Smooth muscle cell (in vitro differentiated cells): ENCODE data around the gene TRNT1. TPM values are rescaled to one million over a fixed set of nuclear protein-coding genes. Genes with fewer than 3 reads are reported as not detected.
A peak's percentile ranks its signal among the peaks of the same experiment; 100 is the strongest.

Source experiments
- DNase-seq: peaks from one replicate; lab custom pipeline; 2025; ENCODE audit not compliant: unreplicated experiment; lab: John Stamatoyannopoulos, UW
- H2AFZ ChIP-seq: fragments of 200-600 bp; sonication (generic); 2 replicates; pipeline ENCODE4 v1.6.0; 2016; ENCODE audit warnings: antibody characterized with exemption, low read depth, mild to moderate bottlenecking
- H3F3A ChIP-seq: fragments of 200-600 bp; sonication (generic); 2 replicates; pipeline ENCODE4 v1.6.0; 2017; ENCODE audit warnings: antibody characterized with exemption, low read depth
- H3K27ac ChIP-seq: fragments of 200-600 bp; sonication (generic); 2 replicates; pipeline ENCODE4 v1.5.1; 2016; ENCODE audit warnings: low read depth, mild to moderate bottlenecking
- H3K27me3 ChIP-seq: fragments of 200-600 bp; sonication (generic); 2 replicates; pipeline ENCODE4 v1.6.1; 2016; ENCODE audit warnings: low read depth, mild to moderate bottlenecking
- H3K36me3 ChIP-seq: fragments of 200-600 bp; sonication (generic); 2 replicates; pipeline ENCODE4 v1.5.1; 2016; ENCODE audit warnings: low read depth
- H3K4me1 ChIP-seq: fragments of 200-600 bp; sonication (generic); 2 replicates; pipeline ENCODE4 v1.5.1; 2016; ENCODE audit warnings: low read depth
- H3K4me2 ChIP-seq: fragments of 200-600 bp; sonication (generic); 2 replicates; pipeline ENCODE4 v1.6.0; 2016; ENCODE audit warnings: mild to moderate bottlenecking
- H3K4me3 ChIP-seq: fragments of 200-600 bp; sonication (generic); 2 replicates; pipeline ENCODE4 v1.5.1; 2016; ENCODE audit warnings: mild to moderate bottlenecking
- H3K79me2 ChIP-seq: fragments of 200-600 bp; sonication (generic); 2 replicates; pipeline ENCODE4 v1.6.0; 2016; ENCODE audit warnings: low read depth, mild to moderate bottlenecking
- H3K9ac ChIP-seq: fragments of 200-600 bp; sonication (generic); 2 replicates; pipeline ENCODE4 v1.6.0; 2016; ENCODE audit warnings: low read depth
- H3K9me3 ChIP-seq: fragments of 200-600 bp; sonication (generic); replicated peaks from 2 replicates; pipeline ENCODE4 v1.5.1; 2016; ENCODE audit warnings: low read depth
- H4K20me1 ChIP-seq: fragments of 200-600 bp; sonication (generic); 2 replicates; pipeline ENCODE4 v1.6.0; 2016; ENCODE audit warnings: low read depth
- WGBS: methylation state at CpG from one replicate; pipeline ENCODE4 v1.1.7; 2016; ENCODE audit warnings: low lambda C conversion rate; 5-methylcytosine and 5-hydroxymethylcytosine counted together
- polyA plus RNA-seq: library from polyadenylated mRNA; unstranded; fragments of >200 nt; fragmentation: Nextera tagmentation; extraction: Ambion mirVana; gene quantifications from 2 replicates; pipeline ENCODE4 v1.2.1, GENCODE V29; 2016
- total RNA-seq: library from RNA; depleted of rRNA; stranded (reverse); fragments of >200 nt; gene quantifications from 2 replicates; pipeline ENCODE4 v1.2.3, GENCODE V29; 2014
- TF ChIP-seq, protein P1 (sequence below): fragments of 200-600 bp; sonication (generic); IDR thresholded peaks from 2 replicates; pipeline ENCODE4 v1.5.1; 2017; ENCODE audit warnings: borderline replicate concordance, mild to moderate bottlenecking, antibody characterized with exemption; ENCODE audit not compliant: insufficient read depth, poor library complexity, severe bottlenecking

The TRNT1 gene
- total and polyA plus RNA-seq, 2 experiments from 2014 or later: 16.1 to 18.6 TPM

GRCh38 chr3:3107181-3107580 lies 19.6 kb upstream of the TRNT1 start:
- no peak overlapping the region for H3K4me2 ChIP-seq
- WGBS: 96% methylated on average over 3 of the region's 3 CpGs
- no peaks in the 10 kb centered on the region for H4K20me1 ChIP-seq
- no peak overlapping the region for H3K27ac ChIP-seq
- no peaks in the 10 kb centered on the region for H3K4me1 ChIP-seq
- no peak overlapping the region for H2AFZ ChIP-seq
- H3K79me2 ChIP-seq: no peaks in the 10 kb centered on the region
- H3K9ac ChIP-seq: no peak overlapping the region
- no peaks in the 10 kb centered on the region for H3K36me3 ChIP-seq
- H3K27me3 ChIP-seq: no peaks in the 10 kb centered on the region
- DNase-seq: no peak
- TF ChIP-seq, protein P1, sequence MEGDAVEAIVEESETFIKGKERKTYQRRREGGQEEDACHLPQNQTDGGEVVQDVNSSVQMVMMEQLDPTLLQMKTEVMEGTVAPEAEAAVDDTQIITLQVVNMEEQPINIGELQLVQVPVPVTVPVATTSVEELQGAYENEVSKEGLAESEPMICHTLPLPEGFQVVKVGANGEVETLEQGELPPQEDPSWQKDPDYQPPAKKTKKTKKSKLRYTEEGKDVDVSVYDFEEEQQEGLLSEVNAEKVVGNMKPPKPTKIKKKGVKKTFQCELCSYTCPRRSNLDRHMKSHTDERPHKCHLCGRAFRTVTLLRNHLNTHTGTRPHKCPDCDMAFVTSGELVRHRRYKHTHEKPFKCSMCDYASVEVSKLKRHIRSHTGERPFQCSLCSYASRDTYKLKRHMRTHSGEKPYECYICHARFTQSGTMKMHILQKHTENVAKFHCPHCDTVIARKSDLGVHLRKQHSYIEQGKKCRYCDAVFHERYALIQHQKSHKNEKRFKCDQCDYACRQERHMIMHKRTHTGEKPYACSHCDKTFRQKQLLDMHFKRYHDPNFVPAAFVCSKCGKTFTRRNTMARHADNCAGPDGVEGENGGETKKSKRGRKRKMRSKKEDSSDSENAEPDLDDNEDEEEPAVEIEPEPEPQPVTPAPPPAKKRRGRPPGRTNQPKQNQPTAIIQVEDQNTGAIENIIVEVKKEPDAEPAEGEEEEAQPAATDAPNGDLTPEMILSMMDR: no peak
- H3K4me3 ChIP-seq: no peak overlapping the region
- no peaks in the 10 kb centered on the region for H3K9me3 ChIP-seq
- no peaks in the 10 kb centered on the region for H3F3A ChIP-seq

GRCh38 chr3:3107858-3108257 lies 18.9 kb upstream of the TRNT1 start:
- Histone ChIP-seq H3K36me3 (no peaks in the 10 kb centered on the region), H3K79me2 (no peaks in the 10 kb centered on the region), H3K9ac (no peak overlapping the region), H3F3A (no peaks in the 10 kb centered on the region), H3K9me3 (no peaks in the 10 kb centered on the region), H2AFZ (no peak overlapping the region), H3K4me1 (no peaks in the 10 kb centered on the region), H4K20me1 (no peaks in the 10 kb centered on the region), H3K27ac (no peak overlapping the region), H3K4me3 (no peak overlapping the region), H3K4me2 (no peak overlapping the region), H3K27me3 (no peaks in the 10 kb centered on the region)
- DNase-seq: no peak
- TF ChIP-seq, protein P1: no peak
- WGBS: 90% methylated on average over 3 of the region's 3 CpGs

DNA sequence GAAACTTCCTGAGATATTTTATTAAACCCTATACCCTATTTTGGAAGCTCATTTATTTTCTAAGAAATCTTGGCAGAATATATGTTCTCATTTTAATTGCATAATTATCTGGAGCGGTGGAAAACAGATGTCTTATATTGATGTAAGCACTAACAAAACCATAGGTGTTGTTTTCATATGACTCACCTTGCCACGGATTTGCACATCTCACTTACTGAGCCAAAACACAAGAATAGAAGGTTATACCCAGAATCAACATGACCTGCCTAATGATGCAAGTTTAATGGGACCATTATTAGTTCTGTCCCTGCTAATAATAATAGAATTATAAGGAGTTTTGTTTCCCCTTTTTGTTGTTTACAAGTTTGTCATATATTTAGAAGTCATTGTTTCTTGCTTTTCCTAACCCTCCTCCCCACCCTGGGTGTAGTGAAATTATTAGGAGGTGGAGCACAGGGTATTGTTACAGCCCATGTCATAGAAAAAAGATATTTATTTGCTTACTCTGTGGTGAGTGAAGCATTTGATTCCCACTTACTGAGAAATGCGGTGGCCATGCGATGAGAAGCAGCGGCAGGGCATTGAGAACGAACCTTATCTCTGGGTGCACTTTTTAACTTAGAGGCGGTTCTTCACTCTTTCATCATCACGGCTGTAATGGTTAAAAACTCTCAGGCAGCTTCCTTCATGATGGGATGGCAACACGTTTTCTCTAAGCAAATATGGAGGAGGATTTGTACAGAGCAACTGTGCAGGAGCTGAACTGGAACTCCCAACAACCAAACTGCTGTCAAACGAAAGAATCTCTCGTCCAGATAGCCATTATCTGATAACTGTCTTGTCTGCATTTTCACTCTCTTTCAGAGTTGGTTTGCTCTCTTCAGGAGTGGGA lies 17.1 kb upstream of the TRNT1 start:
- Histone ChIP-seq H3K4me3 (no peak overlapping the region), H3K27me3 (no peaks in the 10 kb centered on the region), H2AFZ (peak overlapping the region; percentile 71), H3F3A (no peaks in the 10 kb centered on the region), H3K9ac (peak overlapping the region; percentile 21), H4K20me1 (no peaks in the 10 kb centered on the region), H3K36me3 (no peaks in the 10 kb centered on the region), H3K27ac (no peak overlapping the region), H3K9me3 (no peaks in the 10 kb centered on the region), H3K79me2 (no peaks in the 10 kb centered on the region), H3K4me2 (peak overlapping the region; percentile 55), H3K4me1 (no peaks in the 10 kb centered on the region)
- WGBS: 56% methylated on average over 11 of the region's 11 CpGs
- DNase-seq: no peak
- TF ChIP-seq, protein P1: no peak

DNA sequence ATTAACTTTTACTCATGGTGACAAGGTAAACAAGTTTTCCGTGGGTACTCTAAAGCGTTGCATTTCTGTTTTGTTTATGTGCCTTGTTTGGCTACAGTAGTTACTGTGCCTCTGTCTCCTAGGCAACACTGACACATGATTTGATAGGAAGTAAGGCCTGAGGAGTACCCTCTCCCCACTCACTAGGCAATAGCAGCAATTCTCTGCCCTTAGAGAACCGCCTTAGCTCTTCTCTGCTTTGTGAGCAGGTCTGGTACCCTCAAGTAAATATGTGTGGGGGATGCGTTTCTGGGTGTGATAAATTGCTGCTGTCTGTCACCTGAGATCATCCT lies 16.5 kb upstream of the TRNT1 start, which contains the start of gene IL5RA:
Gene IL5RA, minus strand, starts transcription at position 76 of the 332 bp plus-strand sequence. CDS start 5,390 bp downstream, outside the sequence.
- WGBS: 48% methylated on average over 4 of the region's 4 CpGs
- no peaks in the 10 kb centered on the region for H3K27me3 ChIP-seq
- H4K20me1 ChIP-seq: no peaks in the 10 kb centered on the region
- no peaks in the 10 kb centered on the region for H3F3A ChIP-seq
- H3K9me3 ChIP-seq: no peaks in the 10 kb centered on the region
- H3K36me3 ChIP-seq: no peaks in the 10 kb centered on the region
- no peak within 1 kb of the TSS for H3K27ac ChIP-seq
- no peak within 1 kb of the TSS for H3K4me3 ChIP-seq
- H2AFZ ChIP-seq: peak within 1 kb of the TSS; percentile 71
- H3K79me2 ChIP-seq: no peaks in the 10 kb centered on the region
- DNase-seq: no peak
- H3K4me1 ChIP-seq: no peaks in the 10 kb centered on the region
- TF ChIP-seq, protein P1: no peak
- peak within 1 kb of the TSS; percentile 55 for H3K4me2 ChIP-seq
- H3K9ac ChIP-seq: peak within 1 kb of the TSS; percentile 21
